Measurements from ENCODE around the gene SEPTIN11. TPM values are rescaled to one million over a fixed set of nuclear protein-coding genes. Genes with fewer than 3 reads are reported as not detected.

The SEPTIN11 gene
- total RNA-seq, 2 donors from 2014 or later: 41.9 to 48.3 TPM

DNA sequence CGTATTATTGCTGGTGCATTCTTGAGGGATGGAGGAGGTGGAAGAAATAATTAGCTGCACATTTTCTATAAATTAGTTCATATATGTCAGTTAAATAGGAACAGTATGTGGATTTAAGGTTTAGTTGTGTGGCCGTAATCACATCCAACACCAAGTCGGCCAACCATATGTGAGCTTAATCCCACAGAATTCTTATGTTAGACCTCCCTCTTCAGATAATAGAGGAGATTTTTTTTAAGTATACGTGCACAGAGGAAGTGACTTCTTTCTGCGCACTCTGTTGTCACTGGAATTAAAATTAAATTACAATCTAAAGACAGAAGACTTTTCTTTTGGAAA, 2.1 kb downstream of the SEPTIN11 start:
- no peak overlapping the region for H3K27ac ChIP-seq

GRCh38 chr4:76952071-76952470, 2.5 kb downstream of the SEPTIN11 start:
- H3K4me1 ChIP-seq: peaks cover 30% of the 10 kb centered on the region
- H3K9me3 ChIP-seq: no peaks in the 10 kb centered on the region
- no peak for TF ChIP-seq CTCF (IDR thresholded peaks at IDR 0.05)
- no peak for TF ChIP-seq POLR2A (IDR thresholded peaks at IDR 0.05)
- DNase-seq: no peak
- no peaks in the 10 kb centered on the region for H3K36me3 ChIP-seq (replicated peaks in 1 of 2; ENCODE audit: insufficient read depth in 1 of 2, low read depth in 2 of 2)
- intact Hi-C loops (cut with DNase I): no loop called here
- no peak for ATAC-seq
- 68% methylated on average over 4 of the region's 4 CpGs for WGBS, 2 donors
- no peak overlapping the region for H3K4me3 ChIP-seq
- H3K27me3 ChIP-seq: no peaks in the 10 kb centered on the region
- no peak overlapping the region for H3K27ac ChIP-seq

More for the DNA sequence above, 2.1 kb downstream of the SEPTIN11 start:
- Histone ChIP-seq H3K27me3 (no peaks in the 10 kb centered on the region), H3K36me3 (replicated peaks in 1 of 2; ENCODE audit: insufficient read depth in 1 of 2, low read depth in 2 of 2) (no peaks in the 10 kb centered on the region), H3K9me3 (no peaks in the 10 kb centered on the region), H3K4me1 (peaks cover 27% of the 10 kb centered on the region), H3K4me3 (no peak overlapping the region)
- WGBS, 2 donors: 61 to 66% methylated on average over 5 of the region's 5 CpGs
- intact Hi-C loops (cut with DNase I): no loop called here
- ATAC-seq (no peak), DNase-seq (no peak)
- TF ChIP-seq POLR2A (IDR thresholded peaks at IDR 0.05) (no peak), CTCF (IDR thresholded peaks at IDR 0.05) (no peak)

DNA sequence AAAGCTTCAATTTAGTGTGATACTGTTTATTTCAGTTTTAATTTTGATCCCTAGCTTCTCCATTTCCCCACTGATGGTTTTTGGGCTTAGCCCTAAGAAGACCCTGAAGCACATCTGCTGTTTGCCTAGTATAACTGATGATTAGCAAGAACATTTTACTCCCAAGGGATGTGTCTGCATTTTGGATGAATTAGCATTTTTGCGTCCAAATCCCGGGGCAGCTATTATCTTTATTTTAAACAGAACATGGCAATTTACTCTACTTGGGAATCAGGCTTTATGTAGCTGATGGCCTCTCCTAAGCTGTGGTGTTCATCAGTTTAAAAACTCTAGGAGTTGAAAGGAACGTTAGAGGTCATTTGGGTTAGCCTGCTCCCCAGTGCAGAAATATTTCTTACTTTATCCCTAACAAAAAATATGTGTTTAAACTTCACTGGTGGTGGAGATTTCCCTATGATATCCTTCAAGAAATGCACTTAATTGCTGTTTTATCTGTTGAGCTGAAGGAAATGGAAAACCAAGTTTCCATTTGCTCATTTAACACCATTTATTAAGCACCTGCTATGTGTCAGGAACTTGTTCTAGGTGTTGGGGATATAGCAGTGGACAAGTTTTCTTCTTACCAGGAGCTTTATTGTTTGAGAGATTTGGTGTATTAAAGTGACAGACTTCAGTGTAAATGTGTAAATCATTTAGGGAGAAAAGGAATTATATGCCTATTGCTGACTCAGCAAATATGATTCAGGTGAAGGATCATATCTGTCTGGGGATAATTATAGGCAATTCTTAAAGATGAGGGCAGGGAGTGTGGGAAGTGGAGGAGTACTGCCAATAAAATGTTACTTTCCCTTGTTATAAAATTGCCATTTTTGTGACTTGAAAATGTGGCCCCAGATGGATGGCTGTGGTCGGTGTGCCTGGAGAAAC, 3.4 kb downstream of the SEPTIN11 start:
- Histone ChIP-seq H3K36me3 (replicated peaks in 1 of 2; ENCODE audit: insufficient read depth in 1 of 2, low read depth in 2 of 2) (no peaks in the 10 kb centered on the region), H3K4me1 (peaks cover 34% of the 10 kb centered on the region), H3K4me3 (no peak overlapping the region), H3K27ac (no peak overlapping the region), H3K27me3 (no peaks in the 10 kb centered on the region), H3K9me3 (no peaks in the 10 kb centered on the region)
- no peak for TF ChIP-seq CTCF (IDR thresholded peaks at IDR 0.05)
- TF ChIP-seq POLR2A (IDR thresholded peaks at IDR 0.05): no peak
- intact Hi-C loops (cut with DNase I): no loop called here
- ATAC-seq: no peak
- no peak for DNase-seq
- 84 to 89% methylated on average over 4 of the region's 4 CpGs for WGBS, 2 donors

DNA sequence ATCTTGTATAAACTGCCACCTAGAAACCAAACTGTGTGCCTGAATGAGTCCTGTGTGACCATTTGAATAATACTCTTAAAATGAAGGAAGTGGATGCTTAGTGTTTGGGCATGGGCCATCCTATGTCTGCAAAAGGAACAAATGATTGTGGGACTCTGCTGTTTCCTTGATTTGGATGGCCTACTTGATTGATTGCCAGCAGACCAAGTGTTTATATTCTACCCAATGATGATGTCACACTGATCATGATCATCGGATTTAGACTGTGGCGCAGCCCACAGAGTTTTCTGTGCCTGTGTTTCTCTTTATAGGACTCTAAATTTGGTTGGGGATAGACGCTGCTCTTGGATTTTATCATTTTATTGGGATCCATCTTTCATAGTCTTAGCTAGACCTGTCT, 4.4 kb downstream of the SEPTIN11 start:
- WGBS, 2 donors: 90 to 91% methylated on average over 3 of the region's 3 CpGs
- TF ChIP-seq CTCF (IDR thresholded peaks at IDR 0.05) (no peak), POLR2A (IDR thresholded peaks at IDR 0.05) (no peak)
- intact Hi-C loops (cut with DNase I): no loop called here
- ATAC-seq: no peak
- Histone ChIP-seq H3K27me3 (no peaks in the 10 kb centered on the region), H3K4me3 (no peak overlapping the region), H3K27ac (no peak overlapping the region), H3K4me1 (peaks cover 26% of the 10 kb centered on the region), H3K9me3 (no peaks in the 10 kb centered on the region), H3K36me3 (replicated peaks in 1 of 2; ENCODE audit: insufficient read depth in 1 of 2, low read depth in 2 of 2) (no peaks in the 10 kb centered on the region)
- no peak for DNase-seq

DNA sequence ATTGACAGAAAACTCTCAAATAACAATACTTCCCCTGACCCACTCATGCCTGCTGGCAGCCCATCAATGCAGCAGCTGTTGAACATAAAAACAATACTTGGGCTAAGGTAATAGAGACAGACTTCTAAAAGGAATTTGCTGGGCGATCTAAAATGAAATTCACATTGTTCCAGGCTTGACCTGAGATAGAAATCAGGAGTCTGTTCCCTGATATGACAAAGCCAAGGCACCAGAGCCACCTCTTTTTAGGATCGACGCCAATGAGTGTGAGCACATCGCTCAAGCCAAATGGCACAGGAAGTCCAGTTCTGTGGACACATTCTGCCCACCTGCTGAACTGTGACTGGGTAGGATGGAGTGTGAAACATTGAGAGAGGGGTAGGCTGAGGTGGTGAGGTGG, 4.9 kb downstream of the SEPTIN11 start:
- no peak overlapping the region for H3K4me3 ChIP-seq
- no peak overlapping the region for H3K27ac ChIP-seq
- intact Hi-C loops (cut with DNase I): no loop called here
- no peaks in the 10 kb centered on the region for H3K27me3 ChIP-seq
- no peaks in the 10 kb centered on the region for H3K36me3 ChIP-seq (replicated peaks in 1 of 2; ENCODE audit: insufficient read depth in 1 of 2, low read depth in 2 of 2)
- TF ChIP-seq POLR2A (IDR thresholded peaks at IDR 0.05) (no peak), CTCF (IDR thresholded peaks at IDR 0.05) (no peak)
- H3K4me1 ChIP-seq: peaks cover 26% of the 10 kb centered on the region
- peak in 3 of 4 donors; percentile 33 to 62 (median 42) for DNase-seq
- H3K9me3 ChIP-seq: no peaks in the 10 kb centered on the region
- 77 to 85% methylated on average over 4 of the region's 4 CpGs for WGBS, 2 donors
- no peak for ATAC-seq
